Skin epidermis (tissue), 12 donors: ENCODE results near the gene ELMO1.

Experiments used
- H3K27ac ChIP-seq, 21 experiments: fragments of 200-600 bp; sonication (generic) in 11 of 21; one replicate each; pipeline ENCODE4 v1.5.0; 2020; ENCODE audit warnings: mild to moderate bottlenecking in 3 of 21, inconsistent platforms in 2 of 21, moderate library complexity in 2 of 21
- H3K4me3 ChIP-seq, 7 experiments: fragments of 200-600 bp; sonication (generic) in 2 of 7; one replicate each; pipeline ENCODE4 v1.5.0; 2020; ENCODE audit warnings: inconsistent platforms in 2 of 7, mild to moderate bottlenecking in 2 of 7, moderate library complexity in 1 of 7

ELMO1 gene

GRCh38 chr7:37475646-37476045 is 27.0 kb upstream of the ELMO1 start:
- no peak overlapping the region for H3K27ac ChIP-seq
- no peak overlapping the region for H3K4me3 ChIP-seq

GRCh38 chr7:37471619-37472018 is 23.0 kb upstream of the ELMO1 start:
- Histone ChIP-seq H3K4me3 (no peak overlapping the region), H3K27ac (no peak overlapping the region)

- Histone ChIP-seq H3K27ac (no peak overlapping the region), H3K4me3 (no peak overlapping the region)
These were observed 18.3 kb upstream of the ELMO1 start for GRCh38 chr7:37467002-37467401.

- Histone ChIP-seq H3K4me3 (no peak overlapping the region), H3K27ac (no peak overlapping the region)
These were observed 13.5 kb upstream of the ELMO1 start for GRCh38 chr7:37462138-37462537.

- Histone ChIP-seq H3K4me3 (no peak overlapping the region), H3K27ac (no peak overlapping the region)
These were observed 6.4 kb upstream of the ELMO1 start for GRCh38 chr7:37455081-37455480.

- H3K4me3 ChIP-seq, result no peak overlapping the region
- H3K27ac ChIP-seq, result no peak overlapping the region
These were observed 3.7 kb upstream of the ELMO1 start for GRCh38 chr7:37452346-37452745.

- Histone ChIP-seq H3K4me3 (no peak overlapping the region), H3K27ac (peak overlapping the region in 1 of 21 experiments; percentile 99)
These were observed 1.4 kb upstream of the ELMO1 start for GRCh38 chr7:37450035-37450434.

- peak overlapping the region in 3 of 7 experiments; percentile 68 to 79 (median 74) for H3K4me3 ChIP-seq
- peak overlapping the region in 9 of 21 experiments; percentile 4 to 99 (median 94) for H3K27ac ChIP-seq
These were observed 957 bp upstream of the ELMO1 start for GRCh38 chr7:37449621-37450020.

GRCh38 chr7:37448011-37448635 is 541 bp downstream of the ELMO1 start:
- H3K27ac ChIP-seq, result peak overlapping the region; percentile 74 to 99 (median 92)
- H3K4me3 ChIP-seq, result peak overlapping the region; percentile 48 to 79 (median 68)

GRCh38 chr7:37446371-37446770 is 2.3 kb downstream of the ELMO1 start:
- Histone ChIP-seq H3K4me3 (no peak overlapping the region), H3K27ac (peak overlapping the region in 6 of 21 experiments; percentile 16 to 99 (median 90))

- Histone ChIP-seq H3K4me3 (no peak overlapping the region), H3K27ac (peak overlapping the region in 4 of 21 experiments; percentile 1 to 95 (median 18))
These were observed 2.9 kb downstream of the ELMO1 start for GRCh38 chr7:37445790-37446189.

- H3K27ac ChIP-seq, result peak overlapping the region in 4 of 21 experiments; percentile 1 to 95 (median 18)
- no peak overlapping the region for H3K4me3 ChIP-seq
These were observed 3.5 kb downstream of the ELMO1 start for GRCh38 chr7:37445064-37445723.

- Histone ChIP-seq H3K4me3 (no peak overlapping the region), H3K27ac (peak overlapping the region in 1 of 21 experiments; percentile 9)
These were observed 5.0 kb downstream of the ELMO1 start for GRCh38 chr7:37443627-37444026.

GRCh38 chr7:37442268-37442667 is 6.4 kb downstream of the ELMO1 start:
- Histone ChIP-seq H3K4me3 (no peak overlapping the region), H3K27ac (peak overlapping the region in 8 of 21 experiments; percentile 0 to 74 (median 52))

GRCh38 chr7:37441816-37442215 is 6.8 kb downstream of the ELMO1 start:
- H3K27ac ChIP-seq, result peak overlapping the region in 13 of 21 experiments; percentile 28 to 74 (median 48)
- no peak overlapping the region for H3K4me3 ChIP-seq

- Histone ChIP-seq H3K27ac (peak overlapping the region in 16 of 21 experiments; percentile 4 to 74 (median 45)), H3K4me3 (no peak overlapping the region)
These were observed 7.3 kb downstream of the ELMO1 start for GRCh38 chr7:37441386-37441760.

GRCh38 chr7:37440738-37441385 is 7.8 kb downstream of the ELMO1 start:
- Histone ChIP-seq H3K27ac (peak overlapping the region in 16 of 21 experiments; percentile 4 to 74 (median 45)), H3K4me3 (no peak overlapping the region)

GRCh38 chr7:37439653-37440026 is 9.0 kb downstream of the ELMO1 start:
- H3K4me3 ChIP-seq, result no peak overlapping the region
- peak overlapping the region in 6 of 21 experiments; percentile 12 to 74 (median 54) for H3K27ac ChIP-seq

GRCh38 chr7:37438906-37439652 is 9.6 kb downstream of the ELMO1 start:
- Histone ChIP-seq H3K4me3 (no peak overlapping the region), H3K27ac (peak overlapping the region in 5 of 21 experiments; percentile 16 to 74 (median 28))
